Inflammatory macrophage treated with lipopolysaccharide for 4 hours (primary cell): ENCODE measurements around the gene BMP5.

Experiments
- DNase-seq: peaks from one replicate; pipeline ENCODE4 v3.0.0-alpha.2; 2020

Gene BMP5

DNA sequence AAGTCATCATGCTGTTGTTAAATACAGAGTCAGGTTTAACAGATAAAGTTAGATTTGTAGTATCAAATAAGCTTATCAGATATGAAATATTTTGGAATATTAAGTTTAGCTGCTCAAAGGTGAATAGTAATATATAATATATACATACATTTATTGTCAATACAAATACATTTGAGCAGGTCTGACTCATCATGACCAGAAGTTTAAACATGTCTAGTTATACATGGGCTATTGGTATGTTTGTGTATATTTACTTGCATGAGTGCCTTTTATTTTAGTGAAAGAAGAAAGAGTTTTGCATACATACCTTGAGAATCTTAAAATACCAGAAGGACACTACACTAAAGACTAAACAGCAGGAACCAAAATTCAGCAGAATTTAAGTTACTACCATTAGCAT is 76.8 kb downstream of the BMP5 start:
- no peak for DNase-seq

- no peak for DNase-seq
These were observed 81.1 kb downstream of the BMP5 start for GRCh38 chr6:55794136-55794812.

GRCh38 chr6:55785273-55785672 is 90.1 kb downstream of the BMP5 start:
- no peak for DNase-seq

- DNase-seq, result no peak
These were observed 93.1 kb downstream of the BMP5 start for GRCh38 chr6:55782275-55782674.

- DNase-seq, result no peak
These were observed 96.7 kb downstream of the BMP5 start for GRCh38 chr6:55778705-55779104.

- DNase-seq, result no peak
These were observed 97.9 kb downstream of the BMP5 start for GRCh38 chr6:55777469-55777868.

GRCh38 chr6:55776113-55776512 is 99.3 kb downstream of the BMP5 start:
- DNase-seq, result no peak

DNA sequence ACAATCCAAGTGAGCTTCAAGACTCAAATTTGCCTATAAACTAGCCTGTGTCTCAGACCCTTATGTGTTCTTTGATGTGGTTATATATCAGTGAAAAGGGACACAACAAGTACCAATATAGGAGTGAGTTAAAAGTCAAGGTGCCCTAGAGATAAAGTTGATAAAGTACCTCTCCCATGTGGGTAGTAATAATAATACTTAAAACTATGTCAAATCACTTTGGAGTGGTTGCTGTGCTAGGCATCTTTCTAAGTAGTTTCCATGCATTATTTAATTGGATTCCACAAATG is 100.4 kb downstream of the BMP5 start:
- DNase-seq, result no peak

- no peak for DNase-seq
These were observed 100.9 kb downstream of the BMP5 start for GRCh38 chr6:55774286-55775028.

DNA sequence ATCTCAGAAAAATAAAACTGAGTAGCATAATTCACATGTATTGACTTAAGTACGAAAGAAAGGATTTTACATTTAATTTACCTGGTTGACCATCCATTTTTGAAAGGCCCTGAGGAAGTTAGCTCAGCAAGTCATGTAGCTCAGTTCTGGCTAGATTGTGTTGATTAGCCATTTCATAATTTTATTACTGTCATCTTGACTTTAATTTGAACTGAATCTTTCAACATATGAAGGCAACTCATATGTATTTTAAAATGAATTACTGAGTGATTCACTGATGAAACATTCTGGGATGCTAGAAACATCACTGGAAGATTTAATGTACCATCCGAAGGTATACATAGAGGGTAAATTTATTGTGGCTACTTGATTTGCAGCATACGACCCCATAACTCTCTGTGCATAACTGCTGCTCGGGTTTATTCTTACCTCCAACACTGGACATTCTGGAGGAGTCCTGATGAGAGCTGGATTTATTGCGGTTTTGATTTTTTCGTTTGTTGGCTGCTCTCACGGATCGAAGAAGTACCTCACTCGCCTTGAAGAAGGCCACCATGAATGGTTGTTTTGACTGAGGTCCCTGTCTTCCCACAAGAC is 101.7 kb downstream of the BMP5 start:
- DNase-seq, result no peak

DNA sequence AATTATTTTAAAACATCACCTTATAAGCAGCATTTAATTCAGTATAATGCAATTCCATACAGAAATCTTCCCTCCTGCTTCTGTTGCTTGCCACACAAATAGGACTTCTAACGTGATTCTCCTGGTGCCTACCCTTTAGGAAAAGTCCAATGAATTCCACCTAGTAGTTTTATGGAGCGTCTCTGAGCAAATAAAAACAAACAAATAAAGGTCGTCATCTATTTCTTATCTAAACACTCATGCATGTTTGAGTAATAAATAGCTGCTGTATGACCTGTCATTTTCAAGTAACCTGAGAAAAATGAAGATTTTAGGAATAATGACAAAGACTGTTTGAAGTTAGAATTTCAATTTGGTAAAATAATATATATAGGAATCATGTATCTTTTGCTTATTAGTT is 102.7 kb downstream of the BMP5 start:
- DNase-seq, result no peak

GRCh38 chr6:55759536-55759935 is 115.9 kb downstream of the BMP5 start:
- no peak for DNase-seq

DNA sequence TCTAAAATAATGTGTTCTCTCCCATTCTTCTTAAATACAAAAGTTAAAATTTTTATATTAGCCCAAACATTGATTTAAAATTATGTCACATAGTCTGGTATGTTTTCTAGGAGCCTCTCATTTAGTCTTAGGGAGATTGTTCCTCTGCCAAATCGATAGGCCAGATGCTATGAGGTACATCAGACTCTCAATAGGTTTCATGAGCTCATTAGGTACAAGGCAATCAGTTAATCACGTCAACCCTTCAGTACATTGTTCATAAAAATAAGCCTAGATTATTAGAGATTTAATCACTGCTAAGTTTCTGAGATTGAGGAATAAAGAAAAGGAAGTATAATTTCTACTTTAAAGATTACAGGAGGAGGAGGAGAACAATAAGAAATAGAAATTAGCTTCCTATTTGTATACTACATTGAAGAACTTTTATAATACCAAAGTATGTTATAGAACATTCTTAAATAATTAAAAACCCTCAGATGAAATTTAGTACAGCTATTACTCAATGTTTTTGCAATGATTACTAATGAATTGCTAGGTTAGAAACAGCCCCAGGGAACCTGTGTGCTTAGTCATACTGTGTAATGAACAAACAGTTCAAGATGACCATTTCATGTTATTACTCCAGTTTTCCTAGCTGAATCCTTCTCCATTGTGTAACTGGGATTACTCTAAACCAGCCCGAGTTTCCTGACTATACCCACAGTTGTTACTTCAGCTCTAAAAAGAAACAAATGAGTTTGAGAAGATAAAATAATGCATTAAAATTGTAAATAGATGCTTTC is 117.0 kb downstream of the BMP5 start:
- no peak for DNase-seq

GRCh38 chr6:55756531-55757031 is 118.8 kb downstream of the BMP5 start:
- DNase-seq, result no peak

- no peak for DNase-seq
These were observed 126.5 kb downstream of the BMP5 start for GRCh38 chr6:55748880-55749279.

DNA sequence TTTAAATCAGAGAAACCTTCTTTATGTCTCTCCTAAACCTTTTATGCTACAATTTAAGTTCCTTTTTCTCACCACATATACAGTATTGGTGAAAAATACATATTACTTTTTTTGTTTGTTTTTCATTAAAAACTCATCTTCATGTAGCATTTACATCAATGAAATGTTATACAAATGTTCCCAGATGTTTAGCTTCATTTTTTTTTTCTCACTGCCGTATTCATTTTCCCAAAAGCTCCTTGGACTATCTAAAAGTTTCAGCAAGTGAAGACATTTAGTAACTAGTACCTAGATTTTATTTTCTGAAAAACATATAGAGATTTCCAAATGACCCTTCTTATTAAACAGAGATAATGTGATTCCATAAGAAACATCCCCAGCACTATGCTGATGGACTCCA is 128.9 kb downstream of the BMP5 start:
- DNase-seq, result no peak

DNA sequence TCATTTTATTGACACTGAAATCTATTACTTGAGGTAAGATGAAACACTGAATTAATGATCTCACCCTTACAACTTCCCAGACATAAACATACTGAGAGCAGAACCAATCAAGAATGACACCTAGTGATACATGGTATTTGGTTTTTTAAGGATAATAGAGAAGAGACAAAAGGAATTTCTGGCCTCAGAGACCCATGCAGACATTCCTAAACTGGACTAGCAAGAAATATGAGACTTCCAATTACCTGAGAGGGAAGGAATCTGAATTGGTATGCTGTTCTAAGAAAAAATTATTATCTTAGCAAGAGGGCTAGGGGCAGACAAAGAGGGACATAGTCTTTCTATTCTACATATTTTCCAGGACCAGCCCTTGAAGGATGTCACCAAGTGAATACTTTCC is 141.1 kb downstream of the BMP5 start:
- no peak for DNase-seq

DNA sequence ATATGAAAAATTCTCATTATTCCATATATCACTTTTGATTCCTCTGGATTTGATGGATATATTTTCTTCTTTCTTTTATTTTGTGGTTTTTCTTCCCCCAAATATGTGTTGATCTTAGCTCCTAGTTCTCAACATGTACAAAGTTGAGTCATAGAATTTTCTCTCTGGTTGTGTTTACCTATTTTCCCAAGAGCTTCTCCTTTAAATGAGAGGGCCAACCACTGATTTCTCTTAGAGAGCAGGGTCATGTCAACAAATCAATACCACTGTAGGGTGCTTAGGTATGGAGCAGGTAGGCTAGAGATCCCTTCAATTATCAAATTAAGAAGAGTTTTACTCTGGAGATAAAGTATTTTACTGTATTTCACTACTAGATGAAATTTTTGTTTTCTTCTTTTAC is 145.7 kb downstream of the BMP5 start:
- DNase-seq, result no peak

- DNase-seq, result no peak
These were observed 149.2 kb downstream of the BMP5 start for GRCh38 chr6:55726144-55726543.

DNA sequence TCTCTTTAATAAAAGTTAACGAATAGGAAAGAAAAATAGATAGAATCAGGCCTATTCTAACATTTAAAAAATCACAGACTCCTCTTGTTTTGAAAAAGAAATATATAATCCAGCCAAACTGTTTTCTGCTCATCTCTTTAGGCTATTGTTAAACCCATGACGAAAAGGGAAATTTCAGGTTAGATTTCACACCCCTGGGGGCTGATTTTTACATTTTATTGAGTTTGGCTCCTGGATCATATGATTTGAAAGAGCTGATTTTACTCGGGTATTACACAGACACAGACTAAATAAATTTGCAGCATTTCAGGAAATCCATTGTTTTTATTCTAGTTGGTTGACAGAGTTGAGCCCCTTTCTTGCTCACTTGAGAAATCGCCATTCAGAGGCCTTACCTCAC is 160.6 kb downstream of the BMP5 start:
- no peak for DNase-seq

GRCh38 chr6:55713436-55713835 is 162.0 kb downstream of the BMP5 start:
- DNase-seq, result no peak

GRCh38 chr6:55708711-55709110 is 166.7 kb downstream of the BMP5 start:
- DNase-seq, result no peak
